IMR-90 (cell line): ENCODE data around the gene IFNL3. TPM values are rescaled to one million over a fixed set of nuclear protein-coding genes. Genes with fewer than 3 reads are reported as not detected.

ENCODE experiments used
- ATAC-seq: fragments of 200-7000 bp; cut with Tn5 transposase; 2 replicates; pipeline ENCODE4 v1.9.1; 2020; ENCODE audit warnings: low read depth, mild to moderate bottlenecking, moderate library complexity
- BruUV-seq: library from RNA; stranded (reverse); fragments of 400-500 nt; replicated peaks from 2 replicates; lab custom pipeline; 2021; lab: Mats Ljungman, UMichigan
- CTCF ChIA-PET: fragments of 300-600 bp; formaldehyde crosslinking; extraction: SDS; loops from one replicate; lab custom pipeline; 2021; ENCODE audit warnings: antibody characterized with exemption; lab: Yijun Ruan, JAX
- POLR2A ChIA-PET: fragments of 300-600 bp; sonication (Branson Sonifier 250); formaldehyde crosslinking; loops from one replicate; lab custom pipeline; 2022; ENCODE audit warnings: antibody characterized with exemption; ENCODE audit not compliant: unreplicated experiment; lab: Charles Lee
- DNase-seq: peaks from one replicate; pipeline ENCODE4 v3.0.0; 2013
- H2AFZ ChIP-seq: replicated peaks from 2 replicates; pipeline ENCODE3; 2013; ENCODE audit warnings: low read length, mild to moderate bottlenecking; ENCODE audit not compliant: poor library complexity
- H2AK5ac ChIP-seq: 2 replicates; pipeline ENCODE4 v1.6.1; 2013; ENCODE audit warnings: low read depth, low read length, inconsistent platforms
- H2AK9ac ChIP-seq: replicated peaks from 2 replicates; pipeline ENCODE3; 2013; ENCODE audit warnings: mild to moderate bottlenecking, low read depth, low read length, moderate library complexity; ENCODE audit not compliant: poor library complexity
- H2BK120ac ChIP-seq: 2 replicates; pipeline ENCODE4 v1.6.1; 2013; ENCODE audit warnings: low read depth, low read length, inconsistent platforms
- H2BK15ac ChIP-seq: 3 replicates; pipeline ENCODE4 v1.6.1; 2013; ENCODE audit warnings: low read depth, low read length, inconsistent platforms
- H2BK20ac ChIP-seq: 2 replicates; pipeline ENCODE4 v1.6.1; 2013; ENCODE audit warnings: low read depth, mild to moderate bottlenecking, inconsistent platforms, low read length, moderate library complexity
- H2BK5ac ChIP-seq: 2 replicates; pipeline ENCODE4 v1.6.1; 2013; ENCODE audit warnings: mild to moderate bottlenecking, low read depth, low read length, inconsistent platforms; ENCODE audit not compliant: poor library complexity, severe bottlenecking
- H3K14ac ChIP-seq: replicated peaks from 2 replicates; pipeline ENCODE4 v1.6.1; 2013; ENCODE audit warnings: low read depth, low read length, inconsistent platforms
- H3K18ac ChIP-seq: 2 replicates; pipeline ENCODE4 v1.6.1; 2013; ENCODE audit warnings: low read depth, low read length, control low read depth
- H3K23ac ChIP-seq: 2 replicates; pipeline ENCODE4 v1.6.1; 2013; ENCODE audit warnings: low read depth, low read length, inconsistent platforms
- H3K27ac ChIP-seq: 2 replicates; pipeline ENCODE4 v1.5.1; 2013; ENCODE audit warnings: mild to moderate bottlenecking, control low read depth, low read length; ENCODE audit not compliant: insufficient read depth
- H3K27me3 ChIP-seq: 2 replicates; pipeline ENCODE4 v1.6.1; 2013; ENCODE audit warnings: low read length; ENCODE audit not compliant: control insufficient read depth, insufficient read depth
- H3K36me3 ChIP-seq: 2 replicates; pipeline ENCODE4 v1.6.1; 2013; ENCODE audit warnings: low read length, mixed read lengths; ENCODE audit not compliant: control insufficient read depth, insufficient read depth
- H3K4ac ChIP-seq: 2 replicates; pipeline ENCODE4 v1.6.1; 2013; ENCODE audit warnings: low read depth, low read length, inconsistent platforms
- H3K4me1 ChIP-seq: 2 replicates; pipeline ENCODE4 v1.6.1; 2013; ENCODE audit warnings: low read length, mixed read lengths; ENCODE audit not compliant: control insufficient read depth, insufficient read depth
- H3K4me2 ChIP-seq: 2 replicates; pipeline ENCODE4 v1.6.1; 2013; ENCODE audit warnings: low read depth, mild to moderate bottlenecking, control low read depth, low read length, moderate library complexity
- H3K4me3 ChIP-seq: 2 replicates; pipeline ENCODE4 v1.5.1; 2013; ENCODE audit warnings: low read depth, mild to moderate bottlenecking, control low read depth, low read length, moderate library complexity; ENCODE audit not compliant: insufficient read depth
- H3K56ac ChIP-seq: 2 replicates; pipeline ENCODE4 v1.6.1; 2013; ENCODE audit warnings: low read length, inconsistent platforms; ENCODE audit not compliant: insufficient read depth; ENCODE audit errors: extremely low read depth
- H3K79me1 ChIP-seq, 2 experiments: 2 replicates each; pipeline ENCODE4 v1.6.1; 2013; ENCODE audit warnings: low read length in 2 of 2, inconsistent platforms in 1 of 2, low read depth in 1 of 2
- H3K9ac ChIP-seq: 2 replicates; pipeline ENCODE4 v1.6.1; 2013; ENCODE audit warnings: low read depth, low read length, control low read depth
- H3K9me1 ChIP-seq: 2 replicates; pipeline ENCODE4 v1.6.1; 2013; ENCODE audit warnings: low read length, inconsistent platforms; ENCODE audit not compliant: insufficient read depth
- H3K9me3 ChIP-seq: 2 replicates; pipeline ENCODE4 v1.6.1; 2013; ENCODE audit warnings: low read length; ENCODE audit not compliant: control insufficient read depth, insufficient read depth
- H4K20me1 ChIP-seq: 2 replicates; pipeline ENCODE4 v1.6.1; 2013; ENCODE audit warnings: low read length, inconsistent platforms; ENCODE audit not compliant: insufficient read depth
- H4K5ac ChIP-seq: 2 replicates; pipeline ENCODE4 v1.6.1; 2013; ENCODE audit warnings: mild to moderate bottlenecking, low read depth, low read length, control low read depth
- H4K8ac ChIP-seq, 2 experiments: 2 replicates each; pipeline ENCODE4 v1.6.1; 2013; ENCODE audit warnings: low read depth in 2 of 2, low read length in 2 of 2, control low read depth in 1 of 2, inconsistent platforms in 1 of 2
- H4K91ac ChIP-seq: 2 replicates; pipeline ENCODE4 v1.6.1; 2013; ENCODE audit warnings: low read depth, low read length, inconsistent platforms; ENCODE audit not compliant: insufficient read depth
- BHLHE40 ChIP-seq: fragments of 150-350 bp; IDR thresholded peaks from 2 replicates; pipeline ENCODE4 v1.6.1; 2016; ENCODE audit warnings: mild to moderate bottlenecking, low read depth, low read length
- CEBPB ChIP-seq: IDR thresholded peaks from 2 replicates; pipeline ENCODE4 v1.6.1; 2012; ENCODE audit warnings: low read depth, low read length, improper control_type of control experiment
- CHD1 ChIP-seq: IDR thresholded peaks from 2 replicates; pipeline ENCODE4 v1.6.1; 2012; ENCODE audit warnings: low read depth, low read length, improper control_type of control experiment
- CTCF ChIP-seq: conservative IDR thresholded peaks from 2 replicates; pipeline ENCODE4 v1.5.1; 2012; ENCODE audit warnings: mild to moderate bottlenecking, low read depth, low read length, improper control_type of control experiment
- ELK1 ChIP-seq: fragments of 150-350 bp; IDR thresholded peaks from 2 replicates; pipeline ENCODE4 v1.6.1; 2016; ENCODE audit warnings: low read depth, mild to moderate bottlenecking, low read length, moderate library complexity, borderline replicate concordance
- FOS ChIP-seq: fragments of 150-350 bp; IDR thresholded peaks from 2 replicates; pipeline ENCODE4 v1.6.1; 2016; ENCODE audit warnings: low read depth, low read length
- MAFK ChIP-seq: IDR thresholded peaks from 2 replicates; pipeline ENCODE4 v1.6.1; 2012; ENCODE audit warnings: low read depth, low read length, improper control_type of control experiment
- MAZ ChIP-seq: IDR thresholded peaks from 2 replicates; pipeline ENCODE4 v1.6.1; 2012; ENCODE audit warnings: low read depth, mild to moderate bottlenecking, low read length, improper control_type of control experiment, moderate library complexity, borderline replicate concordance
- MXI1 ChIP-seq: IDR thresholded peaks from 2 replicates; pipeline ENCODE4 v1.6.1; 2012; ENCODE audit warnings: low read depth, mild to moderate bottlenecking, low read length, moderate library complexity, borderline replicate concordance
- NFE2L2 ChIP-seq: fragments of 150-350 bp; IDR thresholded peaks from 2 replicates; pipeline ENCODE4 v1.6.1; 2016; ENCODE audit warnings: low read depth, mild to moderate bottlenecking, low read length
- POLR2A ChIP-seq: IDR thresholded peaks from 2 replicates; pipeline ENCODE4 v1.6.1; 2012; ENCODE audit warnings: mild to moderate bottlenecking, low read depth, low read length
- RAD21 ChIP-seq: IDR thresholded peaks from 2 replicates; pipeline ENCODE4 v1.6.1; 2012; ENCODE audit warnings: low read length, improper control_type of control experiment
- RCOR1 ChIP-seq: IDR thresholded peaks from 2 replicates; pipeline ENCODE4 v1.6.1; 2012; ENCODE audit warnings: mild to moderate bottlenecking, low read length, improper control_type of control experiment; ENCODE audit not compliant: insufficient replicate concordance
- RFX5 ChIP-seq: IDR thresholded peaks from 2 replicates; pipeline ENCODE4 v1.8.0; 2012; ENCODE audit warnings: low read depth, mild to moderate bottlenecking, low read length, moderate library complexity
- SMC3 ChIP-seq: fragments of 150-350 bp; IDR thresholded peaks from 2 replicates; pipeline ENCODE4 v1.6.1; 2016; ENCODE audit warnings: low read depth, mild to moderate bottlenecking, antibody characterized with exemption, low read length, moderate library complexity
- USF2 ChIP-seq: fragments of 150-350 bp; IDR thresholded peaks from 2 replicates; pipeline ENCODE4 v1.6.1; 2017; ENCODE audit warnings: mild to moderate bottlenecking, antibody characterized with exemption, low read length, low read depth
- WGBS, 2 experiments: methylation state at CpG; one replicate each; pipeline versions ENCODE4 v1.1.5 to v1.1.7; 2013; ENCODE audit warnings: missing lambda C conversion rate in 2 of 2; ENCODE audit not compliant: insufficient read length in 1 of 2; ENCODE audit errors: extremely low coverage in 2 of 2; 5-methylcytosine and 5-hydroxymethylcytosine counted together
- dilution Hi-C: fragments of 300-500 bp; cut with HindIII; formaldehyde crosslinking; loops from one replicate; pipeline ENCODE4 v1.14.3; 2018; ENCODE audit warnings: low sequenced_read_pairs; ENCODE audit not compliant: unreplicated experiment
- in situ Hi-C: fragments of 300-500 bp; cut with MboI; formaldehyde crosslinking; loops from 3 replicates; pipeline ENCODE4 v1.14.3; 2019; ENCODE audit warnings: low sequenced_read_pairs, inconsistent platforms, mixed read lengths
- intact Hi-C: fragments of 100-400 bp; cut with micrococcal nuclease; formaldehyde crosslinking; loops from 2 replicates; pipeline ENCODE4 v1.10.0; 2022
- polyA plus RNA-seq, 3 experiments: library from polyadenylated mRNA; depleted of rRNA; stranded (reverse); fragments of >200 nt; gene quantifications; 2 replicates each; pipeline ENCODE4 v1.2.3, GENCODE V29; 2012; ENCODE audit warnings: low replicate concordance in 1 of 3
- total RNA-seq: library from RNA; depleted of rRNA; stranded (reverse); fragments of >200 nt; gene quantifications from 2 replicates; pipeline ENCODE4 v1.2.3, GENCODE V29; 2012

Gene IFNL3
- total and polyA plus RNA-seq, 2 of the 4 experiments (the other 2 are of a cell fraction) = not detected

GRCh38 chr19:39193803-39194202 is 51.0 kb downstream of the IFNL3 start:
- no peak overlapping the region for H3K27ac ChIP-seq
- H3K9me1 ChIP-seq = no peaks in the 10 kb centered on the region
- ATAC-seq = no peak
- no peak overlapping the region for H3K56ac ChIP-seq
- no peak overlapping the region for H2AK5ac ChIP-seq
- no peaks in the 10 kb centered on the region for H3K9me3 ChIP-seq
- H2BK120ac ChIP-seq = no peak overlapping the region
- H3K4me2 ChIP-seq = no peak overlapping the region
- in situ Hi-C loops = no loop called here
- no peak for DNase-seq
- peaks cover 44% of the 10 kb centered on the region for H3K27me3 ChIP-seq
- H3K79me1 ChIP-seq = no peaks in the 10 kb centered on the region
- TF ChIP-seq MAFK = no peak
- TF ChIP-seq SMC3 = no peak
- TF ChIP-seq NFE2L2 = no peak
- no peak for TF ChIP-seq ELK1
- no peak for TF ChIP-seq BHLHE40
- no peak for TF ChIP-seq RCOR1
- no peak for TF ChIP-seq MAZ
- TF ChIP-seq POLR2A = no peak
- no peak for TF ChIP-seq FOS
- no peak for TF ChIP-seq RAD21
- no peak for TF ChIP-seq USF2
- TF ChIP-seq CHD1 = no peak
- TF ChIP-seq CEBPB = no peak
- no peak for TF ChIP-seq CTCF
- no peak for TF ChIP-seq RFX5
- TF ChIP-seq MXI1 = no peak
- 42% methylated on average over 2 of the region's 8 CpGs; no CpG with 5 or more reads in 1 of the 2 experiments for WGBS, 2 experiments
- no peak overlapping the region for H3K18ac ChIP-seq
- H4K20me1 ChIP-seq = no peaks in the 10 kb centered on the region
- H3K14ac ChIP-seq = no peak overlapping the region
- H4K91ac ChIP-seq = no peak overlapping the region
- H2BK20ac ChIP-seq = no peak overlapping the region
- dilution Hi-C loops = no loop called here
- H2BK5ac ChIP-seq = no peak overlapping the region
- H3K4me3 ChIP-seq = no peak overlapping the region
- no peak overlapping the region for H4K5ac ChIP-seq
- BruUV-seq = no TSS peak
- POLR2A ChIA-PET = no interaction called here
- H4K8ac ChIP-seq = no peak overlapping the region
- H3K9ac ChIP-seq = no peak overlapping the region
- H3K4ac ChIP-seq = no peak overlapping the region
- H3K36me3 ChIP-seq = no peaks in the 10 kb centered on the region
- H3K23ac ChIP-seq = no peak overlapping the region
- no peak overlapping the region for H2AK9ac ChIP-seq
- no peaks in the 10 kb centered on the region; the same call in 1 of the 2 replicates for H3K4me1 ChIP-seq
- H2AFZ ChIP-seq = peak overlapping the region; percentile 43
- CTCF ChIA-PET = no interaction called here
- intact Hi-C loops = no loop called here
- H2BK15ac ChIP-seq = no peak overlapping the region
